GM19193 (cell line): ENCODE measurements around the gene ACY1.

Source experiments
- POLR2A ChIP-seq: IDR thresholded peaks from 4 replicates; pipeline ENCODE4 v1.6.1; 2011; ENCODE audit not compliant: insufficient read depth, insufficient read length; ENCODE audit errors: extremely low read depth

Gene ACY1

GRCh38 chr3:51942603-51943450, 40.5 kb upstream of the ACY1 start:
- TF ChIP-seq POLR2A: no peak

- TF ChIP-seq POLR2A: no peak
Observed at GRCh38 chr3:51943451-51944391, 39.6 kb upstream of the ACY1 start.

GRCh38 chr3:51944451-51945021, 38.8 kb upstream of the ACY1 start:
- TF ChIP-seq POLR2A: no peak

GRCh38 chr3:51945031-51945840, 38.1 kb upstream of the ACY1 start:
- no peak for TF ChIP-seq POLR2A

GRCh38 chr3:51945926-51946705, 37.2 kb upstream of the ACY1 start:
- no peak for TF ChIP-seq POLR2A

GRCh38 chr3:51946796-51947195, 36.5 kb upstream of the ACY1 start:
- no peak for TF ChIP-seq POLR2A

- TF ChIP-seq POLR2A: no peak
Observed at GRCh38 chr3:51947215-51947900, 36.0 kb upstream of the ACY1 start.

- TF ChIP-seq POLR2A: no peak
Observed at GRCh38 chr3:51948016-51948580, 35.2 kb upstream of the ACY1 start.

GRCh38 chr3:51949121-51949520, 34.2 kb upstream of the ACY1 start:
- no peak for TF ChIP-seq POLR2A

- no peak for TF ChIP-seq POLR2A
Observed at GRCh38 chr3:51950899-51951298, 32.4 kb upstream of the ACY1 start.

- no peak for TF ChIP-seq POLR2A
Observed at GRCh38 chr3:51953445-51953844, 29.9 kb upstream of the ACY1 start.

- no peak for TF ChIP-seq POLR2A
Observed at GRCh38 chr3:51954105-51954504, 29.2 kb upstream of the ACY1 start.

- no peak for TF ChIP-seq POLR2A
Observed at GRCh38 chr3:51954713-51955112, 28.6 kb upstream of the ACY1 start.

- no peak for TF ChIP-seq POLR2A
Observed at GRCh38 chr3:51955175-51955892, 28.0 kb upstream of the ACY1 start, which contains the start of gene GPR62. TSS of gene GPR62 (plus strand) at chr3:51955381. CDS start at chr3:51955653, 272 bp downstream.
